Neutrophil (primary cell): ENCODE results near the gene CEP164.
"Not testable (repeated sequence)": the region's sequence is repeated elsewhere in the genome, so short reads cannot be mapped to it uniquely, and the experiment has no call there.

Experiments
- H3K27ac ChIP-seq: fragments of 200-600 bp; sonication (generic); 2 replicates; pipeline ENCODE4 v1.5.1; 2016; ENCODE audit warnings: mild to moderate bottlenecking, moderate library complexity
- H3K27me3 ChIP-seq: fragments of 200-600 bp; sonication (generic); 2 replicates; pipeline ENCODE4 v1.6.0; 2016; ENCODE audit warnings: mild to moderate bottlenecking
- H3K36me3 ChIP-seq: fragments of 200-600 bp; sonication (generic); 2 replicates; pipeline ENCODE4 v1.5.1; 2017
- H3K4me1 ChIP-seq, 2 experiments: fragments of 200-600 bp in 1 of 2; sonication (generic) in 1 of 2; 1 replicate in 1 of 2; 2 replicates in 1 of 2; pipeline versions ENCODE4 v1.5.1 to v1.6.1; 2013 to 2016; ENCODE audit warnings: low read depth in 1 of 2, low read length in 1 of 2, mild to moderate bottlenecking in 1 of 2, moderate library complexity in 1 of 2; ENCODE audit not compliant: control insufficient read depth in 1 of 2, insufficient read depth in 1 of 2
- H3K4me3 ChIP-seq, 2 experiments: fragments of 200-600 bp in 1 of 2; sonication (generic) in 1 of 2; 1 replicate in 1 of 2; 2 replicates in 1 of 2; pipeline ENCODE4 v1.5.1; 2013 to 2016; ENCODE audit warnings: low read depth in 1 of 2, low read length in 1 of 2, mild to moderate bottlenecking in 1 of 2, moderate library complexity in 1 of 2
- H3K9me3 ChIP-seq: fragments of 200-600 bp; sonication (generic); 2 replicates; pipeline ENCODE4 v1.5.1; 2016
- CTCF ChIP-seq: fragments of 200-600 bp; sonication (generic); IDR thresholded peaks from 2 replicates; pipeline ENCODE4 v1.5.1; 2016; ENCODE audit warnings: antibody characterized with exemption

CEP164 gene

DNA sequence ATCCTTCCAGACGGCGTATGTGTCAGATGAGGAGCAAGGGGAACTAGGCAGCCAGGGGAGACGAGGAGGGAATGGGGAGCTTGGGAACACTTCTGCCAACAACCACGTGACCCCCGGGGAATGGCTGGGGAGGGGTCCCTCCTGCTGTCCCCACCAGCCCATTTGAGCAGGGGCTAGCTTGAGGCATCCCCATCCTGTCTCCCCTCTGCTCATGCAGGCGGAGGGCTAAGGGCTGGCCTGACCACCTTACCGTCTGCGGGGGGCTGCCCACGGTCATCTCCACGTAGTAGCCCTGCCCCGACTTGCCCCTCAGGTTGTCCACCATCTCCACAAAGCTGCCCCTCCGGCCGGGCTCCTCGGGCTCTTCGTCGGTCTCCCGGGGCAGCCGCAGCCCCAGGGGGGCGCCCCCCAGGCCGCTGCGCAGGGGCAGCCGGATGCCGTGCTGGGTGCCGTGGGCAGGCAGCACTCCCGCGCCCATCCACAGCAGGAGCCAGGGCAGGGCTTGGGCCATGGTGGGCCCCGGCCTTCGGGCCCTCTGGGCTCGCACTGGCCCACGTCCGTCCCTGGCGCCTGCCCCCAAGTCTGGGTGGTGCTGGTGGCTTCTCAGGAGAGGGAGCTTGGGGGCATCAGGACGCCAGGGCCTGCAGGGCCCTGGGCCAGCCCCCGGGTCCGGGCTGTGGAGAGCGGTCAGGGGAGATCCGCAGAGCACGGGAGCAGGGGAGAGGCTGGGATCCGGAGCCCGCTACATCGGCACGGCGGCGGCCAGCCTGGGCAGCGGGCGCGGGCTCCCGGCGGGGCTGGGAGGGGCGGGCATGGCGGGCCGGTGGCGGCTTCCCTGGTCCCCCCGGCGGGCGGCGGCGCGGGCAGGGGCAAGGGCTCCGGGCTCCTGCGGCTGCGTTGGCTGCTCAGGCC is 12.1 kb upstream of the CEP164 start:
- Histone ChIP-seq H3K4me1 (peaks cover 37 to 38% of the 10 kb centered on the region in 2 experiments), H3K9me3 (no peaks in the 10 kb centered on the region), H3K27ac (no peak overlapping the region), H3K27me3 (peaks cover 31% of the 10 kb centered on the region), H3K4me3 (peak overlapping the region; percentile 39 to 62), H3K36me3 (no peaks in the 10 kb centered on the region)
- no peak for TF ChIP-seq CTCF

DNA sequence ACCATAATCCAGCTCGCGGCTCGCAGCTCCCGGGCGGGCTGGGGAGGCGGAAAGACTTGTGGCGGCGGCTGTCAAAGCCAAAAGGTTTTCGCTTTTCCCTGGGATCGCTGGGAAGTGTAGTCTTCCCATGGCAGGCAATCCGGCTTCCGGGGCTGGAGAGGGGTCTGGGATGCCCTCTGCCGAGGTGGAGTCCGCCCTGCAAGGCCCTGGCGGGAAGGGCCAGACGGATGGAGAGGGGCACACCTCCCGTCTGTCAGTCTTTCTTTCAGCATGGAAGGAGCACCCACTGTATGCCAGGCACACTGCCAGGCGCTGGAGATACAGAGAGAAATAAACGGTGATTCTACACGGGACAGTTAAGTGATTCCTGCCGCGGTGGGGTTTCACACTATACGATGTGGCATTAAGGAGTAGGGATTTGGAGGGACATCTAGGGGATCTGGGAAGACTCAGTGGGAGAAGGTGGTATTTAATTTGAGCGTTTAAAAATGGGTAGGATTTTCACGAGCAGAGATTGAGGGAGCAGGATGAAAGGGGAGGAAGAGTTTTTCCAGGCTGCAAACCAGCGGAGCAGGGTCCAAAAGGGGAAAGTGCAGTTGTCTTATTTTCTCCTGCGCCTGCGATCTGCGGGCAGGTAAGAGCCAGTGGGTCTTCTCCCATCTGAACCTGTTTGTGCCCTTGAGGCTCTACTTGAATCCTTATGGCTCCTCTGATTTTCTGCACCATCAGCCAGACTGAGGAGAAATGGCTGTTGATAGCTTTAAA is 11.3 kb upstream of the CEP164 start, which contains the start of gene BACE1:
BACE1 (minus strand) TSS at position 60 of the 765 bp plus-strand sequence. CDS start 461 bp downstream, outside the sequence.
- Histone ChIP-seq H3K9me3 (no peaks in the 10 kb centered on the region), H3K4me1 (peaks cover 37 to 38% of the 10 kb centered on the region in 2 experiments), H3K4me3 (peak within 1 kb of the TSS; percentile 39 to 62), H3K27ac (no peak within 1 kb of the TSS), H3K27me3 (peaks cover 31% of the 10 kb centered on the region), H3K36me3 (no peaks in the 10 kb centered on the region)
- TF ChIP-seq CTCF: no peak

- Histone ChIP-seq H3K9me3 (no peaks in the 10 kb centered on the region), H3K36me3 (no peaks in the 10 kb centered on the region), H3K27me3 (peaks cover 31% of the 10 kb centered on the region), H3K4me1 (peaks cover 26 to 28% of the 10 kb centered on the region in 2 experiments), H3K27ac (no peak overlapping the region), H3K4me3 (no peak overlapping the region)
- no peak for TF ChIP-seq CTCF
Observed at GRCh38 chr11:117318738-117319137, 8.9 kb upstream of the CEP164 start.

DNA sequence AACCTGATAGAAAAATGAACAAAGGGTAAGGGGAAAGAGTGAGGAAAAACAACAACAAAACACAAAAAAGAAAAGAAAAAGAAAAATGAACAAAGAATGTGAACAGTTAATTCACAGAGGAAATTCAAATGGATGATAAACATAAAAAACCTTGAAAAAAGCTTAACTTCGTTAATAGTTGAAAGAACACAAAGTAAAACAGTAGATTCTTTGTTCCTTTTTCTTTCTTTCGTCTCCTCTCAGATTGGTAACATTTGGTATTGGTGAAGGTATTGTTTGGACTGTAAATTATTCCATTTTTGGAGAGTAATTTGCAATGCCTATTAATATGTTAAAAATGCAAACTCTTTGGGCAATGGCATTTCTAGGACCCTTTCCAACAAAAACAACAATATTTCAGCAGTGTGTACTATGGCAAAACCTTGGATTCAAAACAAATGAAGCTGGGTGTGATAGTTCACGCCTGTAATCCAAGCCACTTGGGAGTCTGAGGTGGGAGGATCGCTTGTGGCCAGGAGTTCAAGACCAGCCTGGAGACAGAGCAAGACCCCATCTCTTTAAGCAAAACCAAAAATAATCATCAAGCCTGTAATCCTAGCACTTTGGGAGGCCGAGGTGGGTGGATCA is 8.3 kb upstream of the CEP164 start:
- no peak for TF ChIP-seq CTCF
- Histone ChIP-seq H3K9me3 (no peaks in the 10 kb centered on the region), H3K36me3 (no peaks in the 10 kb centered on the region), H3K4me1 (peaks cover 20 to 22% of the 10 kb centered on the region in 2 experiments), H3K27ac (no peak overlapping the region), H3K27me3 (peaks cover 31% of the 10 kb centered on the region), H3K4me3 (no peak overlapping the region)

DNA sequence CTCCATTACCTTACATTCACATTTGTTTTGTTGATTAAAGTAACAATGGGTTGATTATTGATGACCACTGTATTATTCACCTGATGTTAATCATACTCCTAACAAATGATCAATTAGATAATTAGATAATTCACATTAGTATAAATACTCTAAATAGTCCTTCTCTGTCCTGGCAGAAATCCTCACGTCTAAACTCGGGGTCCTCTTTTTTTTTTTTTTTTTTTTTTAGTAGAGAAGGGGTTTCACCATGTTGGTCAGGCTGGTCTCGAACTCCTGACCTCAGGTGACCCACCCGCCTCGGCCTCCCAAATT is 443 bp upstream of the CEP164 start:
- H3K4me1 ChIP-seq: peaks cover 10 to 13% of the 10 kb centered on the region in 2 experiments
- peak overlapping the region; percentile 67 to 91 for H3K4me3 ChIP-seq
- H3K27ac ChIP-seq: peak overlapping the region; percentile 89
- not testable (repeated sequence) for H3K27me3 ChIP-seq, H3K36me3 ChIP-seq, H3K9me3 ChIP-seq
